GM23338 (cell line): ENCODE data around the gene HTT-AS. TPM values are rescaled to one million over a fixed set of nuclear protein-coding genes. Genes with fewer than 3 reads are reported as not detected.

ENCODE experiments used
- ATAC-seq: fragments of 200-7000 bp; cut with Tn5 transposase; 3 replicates; pipeline ENCODE4 v1.9.1; 2020
- DNase-seq: peaks from one replicate; pipeline ENCODE4 v3.0.0-alpha.2; 2015; ENCODE audit warnings: low spot score
- H2AFZ ChIP-seq: fragments of 200-600 bp; sonication (generic); 2 replicates; pipeline ENCODE4 v1.8.0; 2016; ENCODE audit warnings: antibody characterized with exemption, mild to moderate bottlenecking, moderate library complexity
- H3F3A ChIP-seq: fragments of 200-600 bp; sonication (generic); replicated peaks from 2 replicates; pipeline ENCODE4 v1.8.0; 2017; ENCODE audit warnings: antibody characterized with exemption, mixed run types, low read depth
- H3K27ac ChIP-seq: fragments of 200-600 bp; sonication (generic); 2 replicates; pipeline ENCODE4 v1.6.1; 2016; ENCODE audit warnings: low read depth
- H3K27me3 ChIP-seq: fragments of 200-600 bp; sonication (generic); 2 replicates; pipeline ENCODE4 v1.8.0; 2016; ENCODE audit warnings: mild to moderate bottlenecking, mixed run types, moderate library complexity; ENCODE audit not compliant: insufficient read depth
- H3K36me3 ChIP-seq: fragments of 200-600 bp; sonication (generic); 2 replicates; pipeline ENCODE4 v1.8.0; 2016; ENCODE audit warnings: mild to moderate bottlenecking; ENCODE audit not compliant: insufficient read depth
- H3K4me1 ChIP-seq: fragments of 200-600 bp; sonication (generic); 2 replicates; pipeline ENCODE4 v1.8.0; 2016; ENCODE audit warnings: mild to moderate bottlenecking, moderate library complexity; ENCODE audit not compliant: insufficient read depth
- H3K4me2 ChIP-seq: fragments of 200-600 bp; sonication (generic); 2 replicates; pipeline ENCODE4 v1.7.1; 2017; ENCODE audit warnings: mixed run types
- H3K4me3 ChIP-seq: fragments of 200-600 bp; sonication (generic); 2 replicates; pipeline ENCODE4 v1.6.1; 2016; ENCODE audit warnings: mixed run types
- H3K79me2 ChIP-seq: fragments of 200-600 bp; sonication (generic); replicated peaks from 2 replicates; pipeline ENCODE4 v1.8.0; 2017; ENCODE audit warnings: mild to moderate bottlenecking; ENCODE audit not compliant: insufficient read depth
- H3K9me2 ChIP-seq: fragments of 200-600 bp; sonication (generic); 2 replicates; pipeline ENCODE4 v1.8.0; 2017; ENCODE audit not compliant: insufficient read depth
- H4K20me1 ChIP-seq: fragments of 200-600 bp; sonication (generic); replicated peaks from 2 replicates; pipeline ENCODE4 v1.8.0; 2017; ENCODE audit warnings: mild to moderate bottlenecking; ENCODE audit not compliant: insufficient read depth
- H3K27ac Mint-ChIP-seq: 2 replicates; pipeline ENCODE4 v1.8.0; 2020; ENCODE audit warnings: inconsistent platforms, mild to moderate bottlenecking, moderate library complexity, mixed read lengths
- H3K27me3 Mint-ChIP-seq: 3 replicates; pipeline ENCODE4 v1.8.0; 2022; ENCODE audit warnings: low read depth, mild to moderate bottlenecking, moderate library complexity, mixed read lengths, inconsistent platforms; ENCODE audit not compliant: insufficient read depth, poor library complexity
- H3K36me3 Mint-ChIP-seq: 3 replicates; pipeline ENCODE4 v1.8.0; 2021; ENCODE audit warnings: low read depth, mild to moderate bottlenecking, inconsistent platforms, moderate library complexity, mixed read lengths
- H3K4me1 Mint-ChIP-seq: 3 replicates; pipeline ENCODE4 v1.8.0; 2020; ENCODE audit warnings: mild to moderate bottlenecking, inconsistent platforms, mixed read lengths
- H3K4me3 Mint-ChIP-seq: 3 replicates; pipeline ENCODE4 v1.8.0; 2021; ENCODE audit warnings: moderate library complexity, mild to moderate bottlenecking, inconsistent platforms, mixed read lengths
- H3K9me3 Mint-ChIP-seq: 3 replicates; pipeline ENCODE4 v1.8.0; 2020; ENCODE audit warnings: moderate library complexity, mild to moderate bottlenecking, inconsistent platforms, mixed read lengths
- CREB1 ChIP-seq: fragments of 250-450 bp; sonication (Bioruptor Pico); IDR thresholded peaks from 2 replicates; pipeline ENCODE4 v1.5.0; 2020; ENCODE audit warnings: low read depth, mild to moderate bottlenecking, moderate library complexity
- CTCF ChIP-seq, 2 experiments: fragments of 200-600 bp in 1 of 2; sonication (generic) in 1 of 2; conservative IDR thresholded peaks; 2 replicates each; pipeline versions ENCODE4 v1.5.1 to v1.6.1; 2016 to 2017; ENCODE audit warnings: antibody characterized with exemption in 2 of 2, low read depth in 2 of 2, mild to moderate bottlenecking in 2 of 2, moderate library complexity in 1 of 2
- ETS1 ChIP-seq: IDR thresholded peaks from 2 replicates; pipeline ENCODE4 v1.6.1; 2016; ENCODE audit warnings: antibody characterized with exemption
- EZH2 ChIP-seq: fragments of 200-600 bp; sonication (generic); IDR thresholded peaks from one replicate; pipeline ENCODE4 v1.8.0; 2017; ENCODE audit warnings: antibody characterized with exemption, mild to moderate bottlenecking, low read depth; ENCODE audit not compliant: unreplicated experiment
- EZH2phosphoT487 ChIP-seq: fragments of 200-600 bp; sonication (generic); IDR thresholded peaks from one replicate; pipeline ENCODE4 v1.8.1; 2018; ENCODE audit warnings: antibody characterized with exemption; ENCODE audit not compliant: unreplicated experiment
- JUNB ChIP-seq: IDR thresholded peaks from one replicate; pipeline ENCODE4 v1.6.1; 2016; ENCODE audit warnings: antibody characterized with exemption; ENCODE audit not compliant: unreplicated experiment
- NANOG ChIP-seq: IDR thresholded peaks from 2 replicates; pipeline ENCODE4 v1.6.1; 2016; ENCODE audit warnings: antibody characterized with exemption, borderline replicate concordance
- POLR2AphosphoS5 ChIP-seq: IDR thresholded peaks from 2 replicates; pipeline ENCODE4 v1.6.1; 2016; ENCODE audit warnings: antibody characterized with exemption, low read depth
- REST ChIP-seq: IDR thresholded peaks from one replicate; pipeline ENCODE4 v1.6.1; 2018; ENCODE audit warnings: antibody characterized with exemption; ENCODE audit not compliant: unreplicated experiment
- STAT1 ChIP-seq: IDR thresholded peaks from one replicate; pipeline ENCODE4 v1.6.1; 2016; ENCODE audit warnings: antibody characterized with exemption; ENCODE audit not compliant: unreplicated experiment
- ZNF114 ChIP-seq: fragments of 250-450 bp; sonication (Bioruptor Pico); IDR thresholded peaks from 2 replicates; pipeline ENCODE4 v1.5.0; 2020; ENCODE audit warnings: mild to moderate bottlenecking, moderate library complexity
- ZNF331 ChIP-seq: fragments of 250-450 bp; sonication (Bioruptor Pico); IDR thresholded peaks from 2 replicates; pipeline ENCODE4 v1.5.0; 2020; ENCODE audit warnings: low read depth, mild to moderate bottlenecking, moderate library complexity
- ZNF462 ChIP-seq: fragments of 250-450 bp; sonication (Bioruptor Pico); IDR thresholded peaks from 2 replicates; pipeline ENCODE4 v1.5.0; 2020; ENCODE audit warnings: mild to moderate bottlenecking, moderate library complexity
- polyA plus RNA-seq: library from polyadenylated mRNA; unstranded; fragments of >200 nt; fragmentation: Nextera tagmentation; extraction: Ambion mirVana; gene quantifications from 2 replicates; pipeline ENCODE4 v1.2.1, GENCODE V29; 2016
- total RNA-seq: library from RNA; depleted of rRNA; stranded (reverse); fragments of >200 nt; shearing (Covaris generic); gene quantifications from 2 replicates; pipeline ENCODE4 v1.2.3, GENCODE V29; 2014

HTT-AS gene
- total and polyA plus RNA-seq, 2 experiments from 2014 or later, result not detected

GRCh38 chr4:3021627-3022026 lies 52.7 kb downstream of the HTT-AS start (continued):
- no peak for TF ChIP-seq ZNF114 (CRISPR knock-in tag)
- TF ChIP-seq NANOG, result no peak
- no peak for TF ChIP-seq ZNF331 (CRISPR knock-in tag)

- no peak; the same call in 2 of the 3 replicates for ATAC-seq
- no peaks in the 10 kb centered on the region for H3K27me3 ChIP-seq
- H3K4me3 ChIP-seq, result no peak overlapping the region
- H3K27ac ChIP-seq, result no peak overlapping the region
- H3K36me3 Mint-ChIP-seq, result no peaks in the 10 kb centered on the region
- no peak overlapping the region for H2AFZ ChIP-seq
- H3K4me3 Mint-ChIP-seq, result no peak overlapping the region
- H3K9me2 ChIP-seq, result no peaks in the 10 kb centered on the region
- no peak overlapping the region for H3K27ac Mint-ChIP-seq
- no peaks in the 10 kb centered on the region for H3K9me3 Mint-ChIP-seq
- H3F3A ChIP-seq, result no peaks in the 10 kb centered on the region
- no peaks in the 10 kb centered on the region for H3K36me3 ChIP-seq
- no peaks in the 10 kb centered on the region for H4K20me1 ChIP-seq
- H3K4me2 ChIP-seq, result no peak overlapping the region
- no peaks in the 10 kb centered on the region for H3K4me1 ChIP-seq
- no peak for DNase-seq
- peaks cover 4% of the 10 kb centered on the region for H3K27me3 Mint-ChIP-seq
- TF ChIP-seq ZNF331 (CRISPR knock-in tag) (no peak), ZNF114 (CRISPR knock-in tag) (no peak), STAT1 (no peak), NANOG (no peak), ZNF462 (CRISPR knock-in tag) (no peak), REST (no peak), EZH2 (no peak), POLR2AphosphoS5 (no peak), ETS1 (no peak), JUNB (no peak), EZH2phosphoT487 (no peak), CREB1 (CRISPR knock-in tag) (no peak), CTCF (conservative IDR thresholded peaks at IDR 0.05; ENCODE audit: low read depth in 2 of 2) (no peak)
- no peaks in the 10 kb centered on the region for H3K79me2 ChIP-seq
- H3K4me1 Mint-ChIP-seq, result peaks cover 12% of the 10 kb centered on the region
Measured at GRCh38 chr4:3021127-3021526, 53.2 kb downstream of the HTT-AS start.
